Upper lobe of left lung (tissue), 6 donors: Measurements from ENCODE around the gene NR1I2. TPM values are rescaled to one million over a fixed set of nuclear protein-coding genes. Genes with fewer than 3 reads are reported as not detected.

ENCODE experiments used
- ATAC-seq, 2 donors: fragments of 200-7000 bp; cut with Tn5 transposase; one replicate each; pipeline ENCODE4 v1.9.1; 2022; ENCODE audit warnings: mild to moderate bottlenecking in 2 of 2, moderate library complexity in 2 of 2; ENCODE audit not compliant: low FRiP score in 2 of 2
- DNase-seq, 2 donors: peaks; one replicate each; pipeline ENCODE4 v3.0.0-alpha.2; 2019 to 2020
- H3K27ac ChIP-seq, 4 donors: fragments of 200-600 bp; sonication (generic); one replicate each; pipeline ENCODE4 v1.5.1; 2016 to 2019
- H3K27me3 ChIP-seq, 4 donors: fragments of 200-600 bp; sonication (generic); one replicate each; pipeline ENCODE4 v1.5.1; 2017 to 2019
- H3K36me3 ChIP-seq, 4 donors: fragments of 200-600 bp; sonication (generic); one replicate each; pipeline ENCODE4 v1.5.1; 2016 to 2019
- H3K4me1 ChIP-seq, 4 donors: fragments of 200-600 bp; sonication (generic); one replicate each; pipeline ENCODE4 v1.5.1; 2018 to 2019
- H3K4me3 ChIP-seq, 4 donors: fragments of 200-600 bp; sonication (generic); one replicate each; pipeline ENCODE4 v1.5.1; 2017 to 2019; ENCODE audit warnings: mild to moderate bottlenecking in 2 of 4, moderate library complexity in 1 of 4
- H3K9me3 ChIP-seq, 4 donors: fragments of 200-600 bp; sonication (generic); one replicate each; pipeline ENCODE4 v1.5.1; 2018 to 2019
- EP300 ChIP-seq, 4 donors: sonication (generic); formaldehyde crosslinking; IDR thresholded peaks; one replicate each; pipeline ENCODE4 v1.5.1; 2017; ENCODE audit warnings: antibody characterized with exemption in 4 of 4, control low read depth in 2 of 4
- POLR2A ChIP-seq, 4 donors: fragments of 450-650 bp; IDR thresholded peaks; one replicate each; pipeline ENCODE4 v1.5.1; 2016 to 2017; ENCODE audit warnings: antibody characterized with exemption in 4 of 4, mild to moderate bottlenecking in 2 of 4
- POLR2AphosphoS5 ChIP-seq, 2 donors: sonication (generic); formaldehyde crosslinking; IDR thresholded peaks; one replicate each; pipeline ENCODE4 v1.5.1; 2017; ENCODE audit warnings: antibody characterized with exemption in 2 of 2
- WGBS, 2 donors: methylation state at CpG; one replicate each; pipeline ENCODE4 v1.1.5; 2017 to 2018; 5-methylcytosine and 5-hydroxymethylcytosine counted together
- total RNA-seq, 6 donors: library from RNA; depleted of rRNA in 4 of 6; stranded (reverse); fragments of >200 nt in 4 of 6; gene quantifications; one replicate each; pipeline versions ENCODE4 v1.1.0 to v1.2.1, GENCODE V29; 2016 to 2021
- TF ChIP-seq, protein P1 (sequence below), 6 experiments: fragments of 450-650 bp in 4 of 6; fragments of 200-600 bp in 2 of 6; sonication (generic) in 2 of 6; IDR thresholded peaks; one replicate each; pipeline ENCODE4 v1.5.1; 2016 to 2019; ENCODE audit warnings: antibody characterized with exemption in 6 of 6
- donor health status: DM: no; HTN: no; CAD: no; lungs with moderate emphysema.
- donor health status: DM: no; HTN: yes; CAD: no; lungs with severe emphysema.

Gene NR1I2
- total RNA-seq, 6 donors from 2014 or later, result 0.22 to 0.46 (median 0.39) TPM; not detected in 2

DNA sequence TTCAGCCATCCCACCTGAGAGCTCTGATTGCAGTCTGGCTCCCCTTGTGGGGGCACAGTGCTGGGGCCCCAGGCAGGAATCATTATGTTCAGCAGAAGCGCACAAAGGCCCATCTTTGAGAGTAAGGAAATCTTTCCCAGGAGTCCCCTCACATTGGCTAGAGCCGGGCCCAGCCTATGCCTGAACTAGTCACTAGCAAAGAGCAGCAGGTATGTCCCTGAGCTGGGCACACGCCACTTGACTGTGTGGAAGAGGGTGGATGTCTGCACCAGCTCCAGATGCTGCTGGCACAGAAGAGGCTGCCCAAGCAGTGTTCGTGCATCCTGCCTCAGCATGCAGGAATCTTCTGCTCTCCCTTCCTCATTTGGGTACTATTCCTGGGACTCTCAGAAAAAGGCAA, 26.3 kb downstream of the NR1I2 start:
- H3K27me3 ChIP-seq, result no peaks in the 10 kb centered on the region
- WGBS, 2 donors, result 98 to 100% methylated on average over 4 of the region's 4 CpGs
- no peak overlapping the region for H3K27ac ChIP-seq
- DNase-seq (no peak), ATAC-seq (no peak)
- TF ChIP-seq, protein P1, sequence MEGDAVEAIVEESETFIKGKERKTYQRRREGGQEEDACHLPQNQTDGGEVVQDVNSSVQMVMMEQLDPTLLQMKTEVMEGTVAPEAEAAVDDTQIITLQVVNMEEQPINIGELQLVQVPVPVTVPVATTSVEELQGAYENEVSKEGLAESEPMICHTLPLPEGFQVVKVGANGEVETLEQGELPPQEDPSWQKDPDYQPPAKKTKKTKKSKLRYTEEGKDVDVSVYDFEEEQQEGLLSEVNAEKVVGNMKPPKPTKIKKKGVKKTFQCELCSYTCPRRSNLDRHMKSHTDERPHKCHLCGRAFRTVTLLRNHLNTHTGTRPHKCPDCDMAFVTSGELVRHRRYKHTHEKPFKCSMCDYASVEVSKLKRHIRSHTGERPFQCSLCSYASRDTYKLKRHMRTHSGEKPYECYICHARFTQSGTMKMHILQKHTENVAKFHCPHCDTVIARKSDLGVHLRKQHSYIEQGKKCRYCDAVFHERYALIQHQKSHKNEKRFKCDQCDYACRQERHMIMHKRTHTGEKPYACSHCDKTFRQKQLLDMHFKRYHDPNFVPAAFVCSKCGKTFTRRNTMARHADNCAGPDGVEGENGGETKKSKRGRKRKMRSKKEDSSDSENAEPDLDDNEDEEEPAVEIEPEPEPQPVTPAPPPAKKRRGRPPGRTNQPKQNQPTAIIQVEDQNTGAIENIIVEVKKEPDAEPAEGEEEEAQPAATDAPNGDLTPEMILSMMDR (IDR thresholded peaks at IDR 0.05), result no peak
- TF ChIP-seq POLR2AphosphoS5 (IDR thresholded peaks at IDR 0.05) (no peak), EP300 (IDR thresholded peaks at IDR 0.05) (no peak), POLR2A (IDR thresholded peaks at IDR 0.05) (no peak)
- no peaks in the 10 kb centered on the region for H3K9me3 ChIP-seq
- no peaks in the 10 kb centered on the region for H3K36me3 ChIP-seq
- H3K4me3 ChIP-seq, result no peak overlapping the region
- H3K4me1 ChIP-seq, result peaks cover 0 to 14% (median 7%) of the 10 kb centered on the region in 4 donors

DNA sequence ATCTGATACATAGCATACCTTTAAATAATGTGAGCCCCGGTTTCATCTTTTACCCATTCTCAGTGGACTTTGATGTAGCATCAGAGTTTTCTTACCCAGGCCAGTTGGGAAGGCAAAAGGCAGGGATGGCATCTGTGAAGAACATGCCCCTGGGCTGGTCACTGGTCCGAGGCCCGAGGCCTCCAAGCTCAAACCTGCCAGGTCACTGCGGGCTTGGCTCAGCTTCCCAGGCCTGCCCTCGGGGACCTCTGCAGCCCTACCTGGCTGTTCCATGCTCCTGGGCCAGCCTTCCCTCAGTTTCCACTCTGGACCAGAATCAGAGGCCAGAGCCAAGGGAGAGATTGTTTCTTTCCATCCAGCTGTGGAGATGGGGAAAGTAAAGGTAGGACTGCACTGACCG, 26.9 kb downstream of the NR1I2 start:
- ATAC-seq, result no peak
- no peaks in the 10 kb centered on the region for H3K27me3 ChIP-seq
- no peak overlapping the region for H3K4me3 ChIP-seq
- H3K36me3 ChIP-seq, result no peaks in the 10 kb centered on the region
- no peaks in the 10 kb centered on the region for H3K9me3 ChIP-seq
- DNase-seq, result peak in 1 of 2 donors; percentile 32
- 91 to 96% methylated on average over 5 to 6 of the region's 6 CpGs for WGBS, 2 donors
- H3K4me1 ChIP-seq, result peaks cover 0 to 14% (median 7%) of the 10 kb centered on the region in 4 donors
- no peak for TF ChIP-seq POLR2AphosphoS5 (IDR thresholded peaks at IDR 0.05)
- H3K27ac ChIP-seq, result no peak overlapping the region

DNA sequence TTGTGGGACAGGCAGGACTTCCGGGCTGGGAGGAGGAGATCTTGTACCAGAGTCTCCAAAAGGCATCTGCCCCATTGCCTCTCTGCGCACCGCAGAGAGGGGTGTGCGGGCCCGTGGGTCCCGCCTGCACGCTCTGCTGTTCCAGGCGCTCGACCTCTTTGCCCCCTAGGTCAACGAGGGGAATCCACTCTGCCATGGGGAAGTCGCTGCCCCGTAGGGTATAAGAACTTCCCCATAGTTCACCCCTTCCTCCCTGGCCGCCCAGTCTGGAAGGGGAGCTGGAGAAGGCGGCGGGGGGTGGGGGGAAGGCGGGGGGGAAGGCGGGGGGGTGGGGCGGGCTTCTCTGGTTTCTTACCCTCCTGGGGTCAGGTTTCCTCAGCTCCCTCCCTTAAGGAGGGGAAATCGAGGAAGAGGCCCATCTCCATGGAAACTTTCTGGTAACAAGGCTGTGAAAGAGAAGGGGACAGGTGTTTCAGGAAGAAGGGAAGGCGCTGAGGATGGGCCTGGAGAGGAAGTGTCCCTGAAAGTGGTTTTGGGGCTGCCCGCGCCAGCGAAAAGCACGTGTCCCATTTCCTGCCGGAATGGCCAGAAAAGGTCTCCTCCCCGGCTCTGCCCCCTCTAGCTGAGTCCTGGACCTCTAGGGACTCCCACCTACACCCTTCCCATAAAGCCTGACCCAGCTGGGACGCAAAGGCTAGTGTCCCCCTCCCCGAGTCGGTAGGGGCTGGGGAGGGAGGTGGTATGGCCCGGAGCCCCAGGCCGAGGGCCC, 27.5 kb downstream of the NR1I2 start:
- Histone ChIP-seq H3K4me3 (peak overlapping the region in 3 of 4 donors; percentile 54 to 64 (median 61)), H3K27ac (no peak overlapping the region), H3K4me1 (peaks cover 0 to 14% (median 7%) of the 10 kb centered on the region in 4 donors), H3K36me3 (no peaks in the 10 kb centered on the region), H3K27me3 (no peaks in the 10 kb centered on the region), H3K9me3 (no peaks in the 10 kb centered on the region)
- no peak for TF ChIP-seq POLR2AphosphoS5 (IDR thresholded peaks at IDR 0.05)
- TF ChIP-seq EP300 (IDR thresholded peaks at IDR 0.05), result no peak
- no peak for TF ChIP-seq POLR2A (IDR thresholded peaks at IDR 0.05)
- TF ChIP-seq, protein P1 (IDR thresholded peaks at IDR 0.05), result no peak
- WGBS, 2 donors, result 32 to 36% methylated on average over 15 to 31 of the region's 31 CpGs
- no peak for DNase-seq
- ATAC-seq, result peak; percentile 18 to 25

DNA sequence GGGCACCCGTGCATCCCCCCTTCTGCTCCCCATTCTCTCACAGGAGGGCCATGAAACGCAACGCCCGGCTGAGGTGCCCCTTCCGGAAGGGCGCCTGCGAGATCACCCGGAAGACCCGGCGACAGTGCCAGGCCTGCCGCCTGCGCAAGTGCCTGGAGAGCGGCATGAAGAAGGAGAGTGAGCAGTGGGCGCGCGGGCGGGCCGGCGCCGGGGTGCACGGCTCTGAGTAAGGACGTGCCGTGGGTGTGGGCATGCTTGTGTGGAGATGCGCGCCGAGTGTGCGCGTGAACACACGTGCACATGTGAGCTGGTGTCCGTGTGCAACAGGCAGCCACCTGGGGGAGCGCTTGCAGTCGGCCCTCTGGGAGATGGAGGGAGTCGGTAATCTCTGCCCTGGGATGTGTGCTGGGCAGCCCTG, 28.1 kb downstream of the NR1I2 start:
- peak; percentile 62 to 72 for ATAC-seq
- Histone ChIP-seq H3K4me1 (peaks cover 0 to 14% (median 7%) of the 10 kb centered on the region in 4 donors), H3K4me3 (peak overlapping the region; percentile 7 to 64 (median 58)), H3K36me3 (no peaks in the 10 kb centered on the region), H3K9me3 (no peaks in the 10 kb centered on the region), H3K27ac (no peak overlapping the region), H3K27me3 (no peaks in the 10 kb centered on the region)
- 2 to 13% methylated on average over 3 to 26 of the region's 33 CpGs for WGBS, 2 donors
- peak; percentile 23 to 90 for DNase-seq
- no peak for TF ChIP-seq POLR2AphosphoS5 (IDR thresholded peaks at IDR 0.05)
- no peak for TF ChIP-seq EP300 (IDR thresholded peaks at IDR 0.05)
- TF ChIP-seq, protein P1 (IDR thresholded peaks at IDR 0.05), result peak in 1 of 6 experiments; percentile 9
- TF ChIP-seq POLR2A (IDR thresholded peaks at IDR 0.05), result no peak

DNA sequence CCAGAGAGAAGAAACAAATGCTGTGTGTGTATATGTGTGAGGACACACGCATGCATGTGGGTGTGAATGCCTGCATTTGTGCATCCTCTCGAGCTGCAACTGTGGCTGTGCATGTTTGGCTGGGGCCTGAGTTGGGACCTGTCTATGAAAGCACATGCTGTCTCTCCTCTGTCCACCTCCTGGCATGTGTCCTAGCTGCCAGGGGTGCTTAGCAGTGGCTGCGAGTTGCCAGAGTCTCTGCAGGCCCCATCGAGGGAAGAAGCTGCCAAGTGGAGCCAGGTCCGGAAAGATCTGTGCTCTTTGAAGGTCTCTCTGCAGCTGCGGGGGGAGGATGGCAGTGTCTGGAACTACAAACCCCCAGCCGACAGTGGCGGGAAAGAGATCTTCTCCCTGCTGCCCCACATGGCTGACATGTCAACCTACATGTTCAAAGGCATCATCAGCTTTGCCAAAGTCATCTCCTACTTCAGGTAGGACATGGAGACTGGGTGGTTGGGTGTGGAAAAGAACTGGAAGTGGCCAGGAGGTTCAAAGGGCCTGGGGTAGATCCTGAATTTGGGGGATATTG, 30.7 kb downstream of the NR1I2 start:
- Histone ChIP-seq H3K27ac (no peak overlapping the region), H3K27me3 (no peaks in the 10 kb centered on the region), H3K9me3 (no peaks in the 10 kb centered on the region), H3K4me1 (peaks cover 0 to 14% (median 7%) of the 10 kb centered on the region in 4 donors), H3K36me3 (no peaks in the 10 kb centered on the region), H3K4me3 (no peak overlapping the region)
- DNase-seq (no peak), ATAC-seq (no peak)
- WGBS, 2 donors, result 98% methylated on average over 5 to 8 of the region's 8 CpGs
- no peak for TF ChIP-seq POLR2A (IDR thresholded peaks at IDR 0.05)
- TF ChIP-seq, protein P1 (IDR thresholded peaks at IDR 0.05), result no peak
- no peak for TF ChIP-seq POLR2AphosphoS5 (IDR thresholded peaks at IDR 0.05)
- no peak for TF ChIP-seq EP300 (IDR thresholded peaks at IDR 0.05)
